Left ventricle myocardium inferior (tissue), 1 donor: ENCODE results near the gene TMEM212. TPM values are rescaled to one million over a fixed set of nuclear protein-coding genes. Genes with fewer than 3 reads are reported as not detected.

Experiments used
- DNase-seq: peaks from one replicate; pipeline ENCODE4 v3.0.0-alpha.2; 2020
- H3K27ac ChIP-seq: fragments of 200-600 bp; replicated peaks from 2 replicates; pipeline ENCODE4 v1.8.0; 2021
- H3K27me3 ChIP-seq: fragments of 200-600 bp; 2 replicates; pipeline ENCODE4 v1.8.0; 2021; ENCODE audit warnings: low read depth
- H3K36me3 ChIP-seq: fragments of 200-600 bp; 2 replicates; pipeline ENCODE4 v1.8.0; 2021
- H3K4me1 ChIP-seq: fragments of 200-600 bp; 2 replicates; pipeline ENCODE4 v1.8.0; 2021
- H3K4me3 ChIP-seq: fragments of 200-600 bp; 2 replicates; pipeline ENCODE4 v1.8.0; 2021; ENCODE audit warnings: mild to moderate bottlenecking, moderate library complexity
- H3K9me3 ChIP-seq: fragments of 200-600 bp; replicated peaks from 2 replicates; pipeline ENCODE4 v1.8.0; 2021
- intact Hi-C: fragments of 100-400 bp; cut with micrococcal nuclease; formaldehyde crosslinking; loops from one replicate; pipeline ENCODE4 v1.11.0; 2022
- total RNA-seq: library from RNA; stranded (reverse); fragmentation: NEBNext Ultra II Directional; extraction: Animal tissue kit (Norgen Biotek cat#: 25700); gene quantifications from one replicate; pipeline ENCODE4 v1.2.1, GENCODE V29; 2021
- TF ChIP-seq, protein P1 (sequence below): fragments of 200-600 bp; IDR thresholded peaks from 2 replicates; pipeline ENCODE4 v1.8.0; 2021; ENCODE audit warnings: antibody characterized with exemption, mild to moderate bottlenecking, borderline replicate concordance
- donor health status: DM: no; HTN: yes; CAD: no; lungs with severe emphysema.

The TMEM212 gene
- total RNA-seq, 1 donor from 2014 or later, result not detected

GRCh38 chr3:171862392-171862791, 19.2 kb downstream of the TMEM212 start:
- Histone ChIP-seq H3K36me3 (no peaks in the 10 kb centered on the region), H3K9me3 (peaks cover 3% of the 10 kb centered on the region), H3K27ac (no peak overlapping the region), H3K4me3 (no peak overlapping the region), H3K4me1 (peaks cover 28% of the 10 kb centered on the region), H3K27me3 (no peaks in the 10 kb centered on the region)
- intact Hi-C loops, result no loop called here
- TF ChIP-seq, protein P1, sequence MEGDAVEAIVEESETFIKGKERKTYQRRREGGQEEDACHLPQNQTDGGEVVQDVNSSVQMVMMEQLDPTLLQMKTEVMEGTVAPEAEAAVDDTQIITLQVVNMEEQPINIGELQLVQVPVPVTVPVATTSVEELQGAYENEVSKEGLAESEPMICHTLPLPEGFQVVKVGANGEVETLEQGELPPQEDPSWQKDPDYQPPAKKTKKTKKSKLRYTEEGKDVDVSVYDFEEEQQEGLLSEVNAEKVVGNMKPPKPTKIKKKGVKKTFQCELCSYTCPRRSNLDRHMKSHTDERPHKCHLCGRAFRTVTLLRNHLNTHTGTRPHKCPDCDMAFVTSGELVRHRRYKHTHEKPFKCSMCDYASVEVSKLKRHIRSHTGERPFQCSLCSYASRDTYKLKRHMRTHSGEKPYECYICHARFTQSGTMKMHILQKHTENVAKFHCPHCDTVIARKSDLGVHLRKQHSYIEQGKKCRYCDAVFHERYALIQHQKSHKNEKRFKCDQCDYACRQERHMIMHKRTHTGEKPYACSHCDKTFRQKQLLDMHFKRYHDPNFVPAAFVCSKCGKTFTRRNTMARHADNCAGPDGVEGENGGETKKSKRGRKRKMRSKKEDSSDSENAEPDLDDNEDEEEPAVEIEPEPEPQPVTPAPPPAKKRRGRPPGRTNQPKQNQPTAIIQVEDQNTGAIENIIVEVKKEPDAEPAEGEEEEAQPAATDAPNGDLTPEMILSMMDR, result no peak
- no peak for DNase-seq

GRCh38 chr3:171862993-171863521, 19.9 kb downstream of the TMEM212 start:
- intact Hi-C loops, result no loop called here
- Histone ChIP-seq H3K4me1 (peaks cover 28% of the 10 kb centered on the region), H3K9me3 (peaks cover 3% of the 10 kb centered on the region), H3K27ac (peak overlapping the region; percentile 36), H3K27me3 (no peaks in the 10 kb centered on the region), H3K4me3 (peak overlapping the region; percentile 31), H3K36me3 (no peaks in the 10 kb centered on the region)
- TF ChIP-seq, protein P1, result no peak
- DNase-seq, result no peak

GRCh38 chr3:171863920-171864319, 20.8 kb downstream of the TMEM212 start:
- Histone ChIP-seq H3K4me1 (peaks cover 28% of the 10 kb centered on the region), H3K9me3 (no peaks in the 10 kb centered on the region), H3K36me3 (no peaks in the 10 kb centered on the region), H3K27me3 (no peaks in the 10 kb centered on the region), H3K27ac (peak overlapping the region; percentile 36), H3K4me3 (no peak overlapping the region)
- intact Hi-C loops, result no loop called here
- DNase-seq, result no peak
- TF ChIP-seq, protein P1, result no peak

DNA sequence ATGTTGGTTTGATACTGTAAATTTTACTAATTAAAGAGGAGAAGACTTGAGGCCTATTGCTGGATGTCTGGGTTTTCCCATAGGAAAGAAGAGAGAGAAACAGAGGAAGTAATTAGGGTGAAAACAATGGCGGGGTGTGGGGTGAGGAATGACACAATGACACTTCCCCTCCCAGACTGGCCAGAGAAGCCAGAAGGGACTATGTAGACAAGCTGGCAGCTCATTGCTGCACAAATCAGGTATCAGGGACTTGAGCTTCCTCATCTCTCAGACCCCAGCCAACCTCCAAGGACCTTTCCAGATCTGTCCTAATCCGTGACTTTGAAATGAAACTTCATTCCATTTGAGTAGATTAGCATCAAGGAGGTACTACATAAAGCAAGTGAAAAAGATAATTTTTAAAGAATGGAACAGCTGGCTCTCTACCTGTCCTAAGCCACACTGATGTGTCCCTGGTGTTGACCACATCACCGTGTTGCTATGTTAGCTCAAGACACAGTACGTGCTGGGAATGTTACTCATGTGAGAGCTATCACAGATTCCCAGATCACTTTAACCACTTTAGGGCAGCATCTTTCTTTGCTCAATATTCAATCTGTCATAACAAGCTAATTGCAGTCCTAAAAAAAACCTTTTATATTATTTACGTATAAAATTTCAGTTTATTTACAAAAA, 22.2 kb downstream of the TMEM212 start:
- no peak overlapping the region for H3K4me3 ChIP-seq
- TF ChIP-seq, protein P1, result no peak
- H3K4me1 ChIP-seq, result peaks cover 26% of the 10 kb centered on the region
- no peak overlapping the region for H3K27ac ChIP-seq
- H3K27me3 ChIP-seq, result no peaks in the 10 kb centered on the region
- intact Hi-C loops, result no loop called here
- H3K36me3 ChIP-seq, result no peaks in the 10 kb centered on the region
- H3K9me3 ChIP-seq, result no peaks in the 10 kb centered on the region
- no peak for DNase-seq

- TF ChIP-seq, protein P1, result peak; percentile 30
- no peak for DNase-seq
- Histone ChIP-seq H3K9me3 (no peaks in the 10 kb centered on the region), H3K4me3 (no peak overlapping the region), H3K27me3 (no peaks in the 10 kb centered on the region), H3K36me3 (no peaks in the 10 kb centered on the region), H3K27ac (no peak overlapping the region), H3K4me1 (peaks cover 9% of the 10 kb centered on the region)
- intact Hi-C loops, result no loop called here
Measured at GRCh38 chr3:171867981-171868380, 24.8 kb downstream of the TMEM212 start.
